ENCODE measurements around the gene DNAJB13.

Gene DNAJB13

GRCh38 chr11:73956876-73957653, 6.2 kb downstream of the DNAJB13 start:
- no peaks in the 10 kb centered on the region for H3K79me1 ChIP-seq (ENCODE audit: low read length)
- H3K27ac ChIP-seq (ENCODE audit: low read depth, low read length): no peak overlapping the region
- H3K4me1 ChIP-seq (ENCODE audit: control insufficient read depth, low read depth, low read length): peaks cover 1% of the 10 kb centered on the region
- H3K4me2 ChIP-seq (ENCODE audit: low read length): no peak overlapping the region
- no peak for DNase-seq
- H3K18ac ChIP-seq (ENCODE audit: low read length): no peak overlapping the region
- H4K8ac ChIP-seq (ENCODE audit: low read depth, low read length): no peak overlapping the region
- no peak overlapping the region for H2BK5ac ChIP-seq (ENCODE audit: low read length)
- H3K79me2 ChIP-seq (ENCODE audit: control insufficient read depth, insufficient read depth, low read length): no peaks in the 10 kb centered on the region
- no peak overlapping the region for H2BK120ac ChIP-seq (ENCODE audit: low read depth, low read length)
- H2BK15ac ChIP-seq (replicated peaks; ENCODE audit: low read depth): no peak overlapping the region
- H2AK5ac ChIP-seq (ENCODE audit: low read length): no peak overlapping the region
- H3K23ac ChIP-seq (ENCODE audit: low read length): no peak overlapping the region
- no CpG with 5 or more reads among the region's 29 CpGs for WGBS (ENCODE audit: extremely low coverage, insufficient coverage, low lambda C conversion rate)
- peaks cover 1% of the 10 kb centered on the region for H3K36me3 ChIP-seq (ENCODE audit: control insufficient read depth, insufficient read depth, low read length)
- no peak overlapping the region for H4K5ac ChIP-seq (ENCODE audit: low read length)
- H3K4me3 ChIP-seq (ENCODE audit: low read length): no peak overlapping the region
- no peak overlapping the region for H3K9ac ChIP-seq (ENCODE audit: low read length)
- no peak overlapping the region for H3K4ac ChIP-seq (ENCODE audit: low read depth, low read length)
- no peak overlapping the region for H3K56ac ChIP-seq (ENCODE audit: low read length)
- H3K27me3 ChIP-seq (ENCODE audit: insufficient read depth, low read length, poor library complexity): no peaks in the 10 kb centered on the region

DNA sequence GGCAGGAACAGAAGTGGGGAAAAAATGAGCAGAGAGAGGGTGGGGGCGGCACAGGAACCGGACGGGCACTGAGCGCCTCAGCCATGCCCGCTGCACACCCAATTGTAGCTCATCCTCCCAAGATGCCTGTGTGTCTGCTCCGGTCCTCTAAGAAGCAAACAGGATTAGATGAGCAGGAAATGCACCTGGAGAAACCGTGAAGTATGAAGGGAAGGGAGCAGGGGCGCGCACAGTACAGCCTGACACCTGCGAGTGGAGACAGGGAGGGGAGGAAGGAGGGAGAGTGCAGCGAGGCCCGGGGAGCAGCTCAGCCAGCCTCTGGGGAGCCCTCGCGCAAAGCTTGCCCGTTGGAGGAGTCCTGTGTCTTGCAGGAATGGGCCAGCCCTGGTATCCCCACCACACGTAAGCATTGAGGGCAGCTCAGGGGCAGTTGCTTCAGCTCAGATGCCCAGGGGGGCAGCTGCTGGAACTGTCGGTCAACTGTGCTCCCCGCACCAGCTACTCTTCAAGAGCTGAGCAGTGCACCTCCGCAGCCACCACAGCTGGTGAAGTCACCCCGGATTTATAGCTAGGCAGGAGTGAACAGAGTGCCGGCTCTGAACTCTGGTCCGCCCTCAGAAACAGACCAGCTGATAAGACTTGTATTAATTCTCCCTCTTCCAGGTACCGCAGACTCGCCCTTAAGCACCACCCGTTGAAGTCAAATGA, 7.0 kb downstream of the DNAJB13 start:
- DNase-seq: no peak
- Histone ChIP-seq H2AK5ac (ENCODE audit: low read length) (no peak overlapping the region), H3K56ac (ENCODE audit: low read length) (no peak overlapping the region), H3K36me3 (ENCODE audit: control insufficient read depth, insufficient read depth, low read length) (peaks cover 1% of the 10 kb centered on the region), H2BK5ac (ENCODE audit: low read length) (no peak overlapping the region), H2BK15ac (replicated peaks; ENCODE audit: low read depth) (no peak overlapping the region), H3K27me3 (ENCODE audit: insufficient read depth, low read length, poor library complexity) (no peaks in the 10 kb centered on the region), H3K9ac (ENCODE audit: low read length) (no peak overlapping the region), H4K5ac (ENCODE audit: low read length) (no peak overlapping the region), H4K8ac (ENCODE audit: low read depth, low read length) (no peak overlapping the region), H3K27ac (ENCODE audit: low read depth, low read length) (no peak overlapping the region), H3K79me1 (ENCODE audit: low read length) (no peaks in the 10 kb centered on the region), H3K79me2 (ENCODE audit: control insufficient read depth, insufficient read depth, low read length) (no peaks in the 10 kb centered on the region), H3K4ac (ENCODE audit: low read depth, low read length) (no peak overlapping the region), H3K4me1 (ENCODE audit: control insufficient read depth, low read depth, low read length) (peaks cover 1% of the 10 kb centered on the region), H3K18ac (ENCODE audit: low read length) (no peak overlapping the region), H3K4me2 (ENCODE audit: low read length) (no peak overlapping the region), H2BK120ac (ENCODE audit: low read depth, low read length) (no peak overlapping the region), H3K4me3 (ENCODE audit: low read length) (no peak overlapping the region), H3K23ac (ENCODE audit: low read length) (peak overlapping the region; percentile 30)
- no CpG with 5 or more reads among the region's 25 CpGs for WGBS (ENCODE audit: extremely low coverage, insufficient coverage, low lambda C conversion rate)

- H3K56ac ChIP-seq (ENCODE audit: low read length): no peak overlapping the region
- H3K23ac ChIP-seq (ENCODE audit: low read length): no peak overlapping the region
- no peaks in the 10 kb centered on the region for H3K79me2 ChIP-seq (ENCODE audit: control insufficient read depth, insufficient read depth, low read length)
- H4K5ac ChIP-seq (ENCODE audit: low read length): no peak overlapping the region
- no peak overlapping the region for H2BK120ac ChIP-seq (ENCODE audit: low read depth, low read length)
- H3K18ac ChIP-seq (ENCODE audit: low read length): no peak overlapping the region
- no peak overlapping the region for H2AK5ac ChIP-seq (ENCODE audit: low read length)
- no peak overlapping the region for H2BK15ac ChIP-seq (replicated peaks; ENCODE audit: low read depth)
- H2BK5ac ChIP-seq (ENCODE audit: low read length): no peak overlapping the region
- no peak overlapping the region for H3K4ac ChIP-seq (ENCODE audit: low read depth, low read length)
- no peaks in the 10 kb centered on the region for H3K79me1 ChIP-seq (ENCODE audit: low read length)
- no peaks in the 10 kb centered on the region for H3K27me3 ChIP-seq (ENCODE audit: insufficient read depth, low read length, poor library complexity)
- no peak for DNase-seq
- H3K4me3 ChIP-seq (ENCODE audit: low read length): no peak overlapping the region
- H3K27ac ChIP-seq (ENCODE audit: low read depth, low read length): no peak overlapping the region
- no peak overlapping the region for H3K9ac ChIP-seq (ENCODE audit: low read length)
- H3K4me2 ChIP-seq (ENCODE audit: low read length): no peak overlapping the region
- H4K8ac ChIP-seq (ENCODE audit: low read depth, low read length): no peak overlapping the region
- no CpG with 5 or more reads among the region's 18 CpGs for WGBS (ENCODE audit: extremely low coverage, insufficient coverage, low lambda C conversion rate)
- H3K36me3 ChIP-seq (ENCODE audit: control insufficient read depth, insufficient read depth, low read length): peaks cover 1% of the 10 kb centered on the region
- peaks cover 1% of the 10 kb centered on the region for H3K4me1 ChIP-seq (ENCODE audit: control insufficient read depth, low read depth, low read length)
Measured at GRCh38 chr11:73958521-73959141, 7.8 kb downstream of the DNAJB13 start.

- Histone ChIP-seq H2BK5ac (ENCODE audit: low read length) (no peak overlapping the region), H3K4me1 (ENCODE audit: control insufficient read depth, low read depth, low read length) (peaks cover 1% of the 10 kb centered on the region), H3K27me3 (ENCODE audit: insufficient read depth, low read length, poor library complexity) (no peaks in the 10 kb centered on the region), H3K36me3 (ENCODE audit: control insufficient read depth, insufficient read depth, low read length) (peaks cover 1% of the 10 kb centered on the region), H3K79me2 (ENCODE audit: control insufficient read depth, insufficient read depth, low read length) (no peaks in the 10 kb centered on the region), H2AK5ac (ENCODE audit: low read length) (no peak overlapping the region), H3K18ac (ENCODE audit: low read length) (no peak overlapping the region), H2BK15ac (replicated peaks; ENCODE audit: low read depth) (no peak overlapping the region), H3K9ac (ENCODE audit: low read length) (no peak overlapping the region), H4K5ac (ENCODE audit: low read length) (no peak overlapping the region), H2BK120ac (ENCODE audit: low read depth, low read length) (no peak overlapping the region), H3K4ac (ENCODE audit: low read depth, low read length) (no peak overlapping the region), H3K79me1 (ENCODE audit: low read length) (no peaks in the 10 kb centered on the region), H3K4me2 (ENCODE audit: low read length) (no peak overlapping the region), H3K4me3 (ENCODE audit: low read length) (no peak overlapping the region), H4K8ac (ENCODE audit: low read depth, low read length) (no peak overlapping the region), H3K56ac (ENCODE audit: low read length) (no peak overlapping the region), H3K23ac (ENCODE audit: low read length) (no peak overlapping the region), H3K27ac (ENCODE audit: low read depth, low read length) (no peak overlapping the region)
- DNase-seq: no peak
- WGBS (ENCODE audit: extremely low coverage, insufficient coverage, low lambda C conversion rate): no CpG with 5 or more reads among the region's 4 CpGs
Measured at GRCh38 chr11:73961321-73961720, 10.5 kb downstream of the DNAJB13 start.

- no peak overlapping the region for H2BK15ac ChIP-seq (replicated peaks; ENCODE audit: low read depth)
- H3K56ac ChIP-seq (ENCODE audit: low read length): no peak overlapping the region
- H3K79me1 ChIP-seq (ENCODE audit: low read length): no peaks in the 10 kb centered on the region
- H3K23ac ChIP-seq (ENCODE audit: low read length): no peak overlapping the region
- H3K27me3 ChIP-seq (ENCODE audit: insufficient read depth, low read length, poor library complexity): no peaks in the 10 kb centered on the region
- WGBS (ENCODE audit: extremely low coverage, insufficient coverage, low lambda C conversion rate): no CpG with 5 or more reads among the region's 7 CpGs
- H2AK5ac ChIP-seq (ENCODE audit: low read length): no peak overlapping the region
- H4K8ac ChIP-seq (ENCODE audit: low read depth, low read length): no peak overlapping the region
- no peaks in the 10 kb centered on the region for H3K79me2 ChIP-seq (ENCODE audit: control insufficient read depth, insufficient read depth, low read length)
- no peak overlapping the region for H4K5ac ChIP-seq (ENCODE audit: low read length)
- no peak overlapping the region for H3K4me3 ChIP-seq (ENCODE audit: low read length)
- H3K36me3 ChIP-seq (ENCODE audit: control insufficient read depth, insufficient read depth, low read length): peaks cover 1% of the 10 kb centered on the region
- H3K4me1 ChIP-seq (ENCODE audit: control insufficient read depth, low read depth, low read length): peaks cover 1% of the 10 kb centered on the region
- H3K4me2 ChIP-seq (ENCODE audit: low read length): no peak overlapping the region
- no peak overlapping the region for H3K27ac ChIP-seq (ENCODE audit: low read depth, low read length)
- H2BK5ac ChIP-seq (ENCODE audit: low read length): no peak overlapping the region
- H2BK120ac ChIP-seq (ENCODE audit: low read depth, low read length): no peak overlapping the region
- no peak overlapping the region for H3K4ac ChIP-seq (ENCODE audit: low read depth, low read length)
- no peak overlapping the region for H3K9ac ChIP-seq (ENCODE audit: low read length)
- DNase-seq: no peak
- H3K18ac ChIP-seq (ENCODE audit: low read length): no peak overlapping the region
Measured at GRCh38 chr11:73962101-73962705, 11.4 kb downstream of the DNAJB13 start.
